ENCODE data around the gene KIF3B. TPM values are rescaled to one million over a fixed set of nuclear protein-coding genes. Genes with fewer than 3 reads are reported as not detected.

KIF3B gene
- total RNA-seq, 1 experiment from 2014 or later: 21.7 TPM

DNA sequence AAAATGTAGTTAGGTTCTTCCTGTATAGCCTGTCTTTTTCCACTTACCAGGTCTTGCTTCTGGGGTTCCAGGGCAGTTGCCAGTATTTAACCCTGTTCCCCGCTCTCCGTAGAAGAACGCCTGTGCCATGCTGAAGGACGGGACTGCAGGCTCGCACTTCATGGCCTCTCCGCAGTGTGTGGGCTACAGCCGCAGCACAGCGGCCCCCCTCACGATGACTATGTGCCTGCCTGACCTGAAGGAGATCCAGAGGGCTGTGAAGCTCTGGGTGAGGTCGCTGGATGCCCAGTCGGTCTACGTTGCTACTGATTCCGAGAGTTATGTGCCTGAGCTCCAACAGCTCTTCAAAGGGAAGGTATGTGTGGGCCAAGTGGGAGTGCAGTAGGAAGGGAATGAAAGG lies 46.7 kb upstream of the KIF3B start:
- ChIA-PET POLR2A (interaction anchor here (0.6 kb wide), 2 partner anchors 27 to 517 kb away, joined by 3 to 4 read pairs; no protein-coding TSS in a partner anchor), CTCF (interaction anchor here (0.6 to 1.0 kb wide), 3 partner anchors 8 to 420 kb away, joined by 3 to 4 read pairs (median 4); no protein-coding TSS in a partner anchor)
- Mint-ChIP-seq H3K4me1 (ENCODE audit: insufficient read depth, unreplicated experiment) (no peaks in the 10 kb centered on the region), H3K27me3 (ENCODE audit: insufficient read depth, unreplicated experiment) (no peaks in the 10 kb centered on the region), H3K27ac (ENCODE audit: low read depth, unreplicated experiment) (no peak overlapping the region), H3K9me3 (ENCODE audit: unreplicated experiment) (no peaks in the 10 kb centered on the region), H3K36me3 (ENCODE audit: insufficient read depth, unreplicated experiment) (peaks cover 79% of the 10 kb centered on the region), H3K4me3 (ENCODE audit: unreplicated experiment) (no peak overlapping the region)
- DNase-seq (ENCODE audit: unreplicated experiment): no peak
- intact Hi-C loops (cut with micrococcal nuclease): no loop called here
- TF ChIP-seq, protein P1, sequence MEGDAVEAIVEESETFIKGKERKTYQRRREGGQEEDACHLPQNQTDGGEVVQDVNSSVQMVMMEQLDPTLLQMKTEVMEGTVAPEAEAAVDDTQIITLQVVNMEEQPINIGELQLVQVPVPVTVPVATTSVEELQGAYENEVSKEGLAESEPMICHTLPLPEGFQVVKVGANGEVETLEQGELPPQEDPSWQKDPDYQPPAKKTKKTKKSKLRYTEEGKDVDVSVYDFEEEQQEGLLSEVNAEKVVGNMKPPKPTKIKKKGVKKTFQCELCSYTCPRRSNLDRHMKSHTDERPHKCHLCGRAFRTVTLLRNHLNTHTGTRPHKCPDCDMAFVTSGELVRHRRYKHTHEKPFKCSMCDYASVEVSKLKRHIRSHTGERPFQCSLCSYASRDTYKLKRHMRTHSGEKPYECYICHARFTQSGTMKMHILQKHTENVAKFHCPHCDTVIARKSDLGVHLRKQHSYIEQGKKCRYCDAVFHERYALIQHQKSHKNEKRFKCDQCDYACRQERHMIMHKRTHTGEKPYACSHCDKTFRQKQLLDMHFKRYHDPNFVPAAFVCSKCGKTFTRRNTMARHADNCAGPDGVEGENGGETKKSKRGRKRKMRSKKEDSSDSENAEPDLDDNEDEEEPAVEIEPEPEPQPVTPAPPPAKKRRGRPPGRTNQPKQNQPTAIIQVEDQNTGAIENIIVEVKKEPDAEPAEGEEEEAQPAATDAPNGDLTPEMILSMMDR (IDR thresholded peaks at IDR 0.05; ENCODE audit: unreplicated experiment): no peak
- no TSS peak for BruUV-seq (replicated peaks)

DNA sequence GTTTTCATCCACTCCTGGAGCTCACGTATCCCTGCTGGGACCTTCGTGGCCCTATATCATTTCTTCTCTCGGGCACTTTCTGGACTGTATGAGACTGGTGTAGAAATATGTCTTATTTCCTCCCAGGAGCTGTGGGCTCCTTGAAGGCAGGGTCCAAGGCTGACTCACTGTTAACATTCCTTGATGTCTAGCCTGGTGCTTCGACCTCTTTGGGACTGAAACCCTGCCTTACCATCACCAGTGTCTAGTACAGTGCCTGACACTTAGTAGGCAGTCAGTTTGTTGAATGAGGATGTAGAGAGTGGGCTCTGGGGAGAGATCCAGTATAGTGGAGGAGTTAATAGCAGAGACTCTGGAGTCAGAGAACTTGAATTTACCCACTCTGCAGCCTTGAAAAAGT lies 46.2 kb upstream of the KIF3B start:
- H3K9me3 Mint-ChIP-seq (ENCODE audit: unreplicated experiment): no peaks in the 10 kb centered on the region
- H3K27ac Mint-ChIP-seq (ENCODE audit: low read depth, unreplicated experiment): no peak overlapping the region
- H3K4me1 Mint-ChIP-seq (ENCODE audit: insufficient read depth, unreplicated experiment): no peaks in the 10 kb centered on the region
- CTCF ChIA-PET: interaction anchor here (0.6 to 1.0 kb wide), 2 partner anchors 80 to 420 kb away, joined by 3 to 4 read pairs; no protein-coding TSS in a partner anchor
- POLR2A ChIA-PET: interaction anchor here (0.6 to 1.8 kb wide), 3 partner anchors 10 to 518 kb away, joined by 3 to 6 read pairs (median 4); no protein-coding TSS in a partner anchor
- BruUV-seq (replicated peaks): no TSS peak
- TF ChIP-seq, protein P1 (IDR thresholded peaks at IDR 0.05; ENCODE audit: unreplicated experiment): no peak
- intact Hi-C loops (cut with micrococcal nuclease): no loop called here
- no peaks in the 10 kb centered on the region for H3K27me3 Mint-ChIP-seq (ENCODE audit: insufficient read depth, unreplicated experiment)
- DNase-seq (ENCODE audit: unreplicated experiment): no peak
- no peak overlapping the region for H3K4me3 Mint-ChIP-seq (ENCODE audit: unreplicated experiment)
- peaks cover 83% of the 10 kb centered on the region for H3K36me3 Mint-ChIP-seq (ENCODE audit: insufficient read depth, unreplicated experiment)

DNA sequence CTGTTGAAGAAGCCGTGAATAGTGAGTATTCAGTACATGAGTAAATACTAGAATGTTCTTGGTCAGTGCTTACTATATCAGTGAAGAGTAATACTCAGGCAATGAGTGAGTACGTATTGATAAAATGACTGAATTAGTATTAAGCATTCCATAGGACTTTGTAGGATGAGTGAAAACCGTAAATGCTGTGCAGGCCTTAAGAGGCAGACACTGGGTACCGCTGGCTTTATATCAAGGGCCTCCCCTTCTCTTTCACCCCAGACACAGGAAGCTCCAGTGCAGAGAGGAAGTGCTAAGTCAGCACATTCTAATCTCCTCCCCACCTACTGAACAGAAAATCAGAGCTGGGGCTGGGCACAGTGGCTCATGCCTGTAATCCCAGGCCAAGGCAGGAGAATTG lies 45.6 kb upstream of the KIF3B start:
- Mint-ChIP-seq H3K27me3 (ENCODE audit: insufficient read depth, unreplicated experiment) (no peaks in the 10 kb centered on the region), H3K4me3 (ENCODE audit: unreplicated experiment) (no peak overlapping the region), H3K9me3 (ENCODE audit: unreplicated experiment) (no peaks in the 10 kb centered on the region), H3K27ac (ENCODE audit: low read depth, unreplicated experiment) (peak overlapping the region; percentile 48), H3K36me3 (ENCODE audit: insufficient read depth, unreplicated experiment) (peaks cover 89% of the 10 kb centered on the region), H3K4me1 (ENCODE audit: insufficient read depth, unreplicated experiment) (no peaks in the 10 kb centered on the region)
- CTCF ChIA-PET: interaction anchor here (1.0 kb wide), 1 partner anchor 419 kb away, joined by 3 read pairs; no protein-coding TSS in a partner anchor
- intact Hi-C loops (cut with micrococcal nuclease): no loop called here
- POLR2A ChIA-PET: interaction anchor here (1.3 to 1.8 kb wide), 2 partner anchors 9 to 22 kb away, joined by 6 to 7 read pairs; no protein-coding TSS in a partner anchor
- TF ChIP-seq, protein P1 (IDR thresholded peaks at IDR 0.05; ENCODE audit: unreplicated experiment): no peak
- DNase-seq (ENCODE audit: unreplicated experiment): no peak
- BruUV-seq (replicated peaks): no TSS peak

DNA sequence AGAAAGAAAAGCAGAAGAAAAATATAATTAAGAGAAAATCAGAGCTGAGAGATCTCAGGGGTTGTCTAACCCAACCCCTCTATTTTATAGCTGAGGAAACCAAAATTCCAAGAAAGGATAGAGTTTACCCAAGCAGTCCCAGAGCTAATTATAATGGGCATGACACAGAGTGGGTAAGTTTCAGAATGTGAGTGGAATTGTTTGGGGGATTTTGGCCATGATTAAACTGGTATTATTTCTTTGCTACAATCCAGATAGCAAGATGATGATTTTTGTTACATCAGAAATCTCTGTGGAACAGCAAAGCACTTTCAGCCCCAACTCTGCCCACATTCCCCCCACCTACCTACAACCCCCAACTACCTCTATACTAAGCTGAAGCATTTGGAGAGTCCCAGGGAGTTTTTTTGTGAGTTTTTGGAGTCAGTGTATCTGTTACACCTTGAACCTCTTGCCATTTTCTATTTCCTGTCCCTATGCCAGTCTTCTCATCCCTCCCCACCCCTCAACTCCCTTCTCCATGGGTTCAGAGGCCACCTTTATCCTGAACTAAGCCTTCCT lies 45.0 kb upstream of the KIF3B start:
- TF ChIP-seq, protein P1 (IDR thresholded peaks at IDR 0.05; ENCODE audit: unreplicated experiment): no peak
- DNase-seq (ENCODE audit: unreplicated experiment): no peak
- H3K27me3 Mint-ChIP-seq (ENCODE audit: insufficient read depth, unreplicated experiment): no peaks in the 10 kb centered on the region
- POLR2A ChIA-PET: interaction anchor here (0.5 to 1.8 kb wide), 3 partner anchors 8 to 147 kb away, joined by 3 to 7 read pairs (median 6); no protein-coding TSS in a partner anchor
- no peaks in the 10 kb centered on the region for H3K4me1 Mint-ChIP-seq (ENCODE audit: insufficient read depth, unreplicated experiment)
- BruUV-seq (replicated peaks): no TSS peak
- H3K9me3 Mint-ChIP-seq (ENCODE audit: unreplicated experiment): no peaks in the 10 kb centered on the region
- peak overlapping the region; percentile 48 for H3K27ac Mint-ChIP-seq (ENCODE audit: low read depth, unreplicated experiment)
- no peak overlapping the region for H3K4me3 Mint-ChIP-seq (ENCODE audit: unreplicated experiment)
- CTCF ChIA-PET: interaction anchor here (0.6 to 0.7 kb wide), 2 partner anchors 258 to 772 kb away, joined by 3 to 4 read pairs; no protein-coding TSS in a partner anchor
- intact Hi-C loops (cut with micrococcal nuclease): no loop called here
- peaks cover 90% of the 10 kb centered on the region for H3K36me3 Mint-ChIP-seq (ENCODE audit: insufficient read depth, unreplicated experiment)
